GM18951 (cell line): ENCODE results near the gene MAP4.

Experiments
- POLR2A ChIP-seq: IDR thresholded peaks from 4 replicates; pipeline ENCODE4 v1.6.1; 2011; ENCODE audit warnings: mild to moderate bottlenecking; ENCODE audit not compliant: insufficient read length, insufficient read depth; ENCODE audit errors: extremely low read depth
- in situ Hi-C: fragments of 300-500 bp; cut with MboI; formaldehyde crosslinking; loops from one replicate; pipeline ENCODE4 v1.12.0; 2022; ENCODE audit warnings: low sequenced_read_pairs, mixed read lengths, inconsistent platforms; ENCODE audit not compliant: unreplicated experiment

The MAP4 gene

GRCh38 chr3:47909607-47910006 lies 106.6 kb downstream of the MAP4 start:
- TF ChIP-seq POLR2A, result no peak
- in situ Hi-C loops, result no loop called here

- in situ Hi-C loops, result no loop called here
- no peak for TF ChIP-seq POLR2A
These were observed 107.5 kb downstream of the MAP4 start for GRCh38 chr3:47908744-47909143.

GRCh38 chr3:47907784-47908183 lies 108.4 kb downstream of the MAP4 start:
- in situ Hi-C loops, result no loop called here
- TF ChIP-seq POLR2A, result no peak

GRCh38 chr3:47902746-47903145 lies 113.5 kb downstream of the MAP4 start:
- TF ChIP-seq POLR2A, result no peak
- in situ Hi-C loops, result no loop called here

GRCh38 chr3:47901280-47901833 lies 114.9 kb downstream of the MAP4 start:
- in situ Hi-C loops, result no loop called here
- no peak for TF ChIP-seq POLR2A

GRCh38 chr3:47899495-47900108 lies 116.6 kb downstream of the MAP4 start:
- TF ChIP-seq POLR2A, result no peak
- in situ Hi-C loops, result no loop called here

GRCh38 chr3:47897954-47898353 lies 118.3 kb downstream of the MAP4 start:
- no peak for TF ChIP-seq POLR2A
- in situ Hi-C loops, result no loop called here

- TF ChIP-seq POLR2A, result no peak
- in situ Hi-C loops, result no loop called here
These were observed 119.5 kb downstream of the MAP4 start for GRCh38 chr3:47896736-47897135.

- TF ChIP-seq POLR2A, result no peak
- in situ Hi-C loops, result no loop called here
These were observed 121.0 kb downstream of the MAP4 start for GRCh38 chr3:47895241-47895640.

- in situ Hi-C loops, result no loop called here
- TF ChIP-seq POLR2A, result no peak
These were observed 123.8 kb downstream of the MAP4 start for GRCh38 chr3:47892286-47893040.

- in situ Hi-C loops, result no loop called here
- no peak for TF ChIP-seq POLR2A
These were observed 124.6 kb downstream of the MAP4 start for GRCh38 chr3:47891613-47892005.

GRCh38 chr3:47890828-47891612 lies 125.2 kb downstream of the MAP4 start:
- TF ChIP-seq POLR2A, result no peak
- in situ Hi-C loops, result no loop called here

GRCh38 chr3:47890126-47890827 lies 125.9 kb downstream of the MAP4 start:
- TF ChIP-seq POLR2A, result no peak
- in situ Hi-C loops, result no loop called here
